PC-3 (cell line): ENCODE results near the gene SLC6A1.
"Not testable (repeated sequence)": the region's sequence is repeated elsewhere in the genome, so short reads cannot be mapped to it uniquely, and the experiment has no call there.

Source experiments
- CTCF ChIP-seq: fragments of 300-600 bp; sonication (generic); conservative IDR thresholded peaks from 2 replicates; pipeline ENCODE4 v1.5.1; 2017; ENCODE audit warnings: antibody characterized with exemption, low read depth, mild to moderate bottlenecking, low read length
- EZH2phosphoT487 ChIP-seq: fragments of 300-600 bp; sonication (generic); IDR thresholded peaks from 2 replicates; pipeline ENCODE4 v1.6.1; 2018; ENCODE audit warnings: mild to moderate bottlenecking, antibody characterized with exemption, low read length, borderline replicate concordance

GRCh38 chr3:11075122-11075521 lies 82.6 kb downstream of the SLC6A1 start:
- TF ChIP-seq CTCF, EZH2phosphoT487: not testable (repeated sequence)
